OCI-LY1 (cell line): ENCODE results near the gene DNTT.

ENCODE experiments used
- CTCF ChIP-seq: fragments of 200-600 bp; sonication (generic), shearing (Covaris generic); IDR thresholded peaks from 2 replicates; pipeline ENCODE4 v1.5.1; 2017; ENCODE audit warnings: mild to moderate bottlenecking, antibody characterized with exemption, low read length, moderate library complexity, mixed read lengths
- EZH2 ChIP-seq: fragments of 200-600 bp; sonication (generic), shearing (Covaris generic); IDR thresholded peaks from 2 replicates; pipeline ENCODE4 v1.8.0; 2017; ENCODE audit warnings: borderline replicate concordance, mixed run types, mild to moderate bottlenecking, antibody characterized with exemption, low read length, moderate library complexity, mixed read lengths

GRCh38 chr10:96321822-96322221, 17.6 kb downstream of the DNTT start:
- TF ChIP-seq CTCF = peak; percentile 24; the same call in 1 of the 2 replicates
- no peak for TF ChIP-seq EZH2
